IPS DF 4.7 (cell line): ENCODE data around the gene FSTL4.

ENCODE experiments used
- DNase-seq: peaks from one replicate; pipeline ENCODE4 v3.0.0-alpha.2; 2013; ENCODE audit warnings: low spot score; ENCODE audit errors: extremely low read depth

FSTL4 gene

DNA sequence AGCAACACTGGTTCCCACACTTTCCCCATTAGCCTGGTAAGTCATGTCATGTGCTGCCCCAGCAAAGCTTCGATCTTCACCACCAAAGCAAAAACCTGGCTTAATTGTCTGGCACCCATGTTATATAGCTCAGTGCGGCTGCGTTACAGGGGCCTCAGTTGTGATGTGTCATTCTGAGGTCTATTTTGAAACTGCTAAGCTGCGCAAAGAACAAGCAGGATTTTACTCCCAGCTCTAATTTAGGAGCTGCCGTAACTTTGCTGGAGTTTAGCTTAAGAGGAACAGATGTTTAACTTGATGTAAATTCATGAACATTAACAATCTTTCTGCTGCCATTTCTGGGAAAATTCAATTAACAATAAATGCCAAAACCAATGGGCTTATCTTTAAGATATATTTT, 286.5 kb downstream of the FSTL4 start:
- DNase-seq = no peak

DNA sequence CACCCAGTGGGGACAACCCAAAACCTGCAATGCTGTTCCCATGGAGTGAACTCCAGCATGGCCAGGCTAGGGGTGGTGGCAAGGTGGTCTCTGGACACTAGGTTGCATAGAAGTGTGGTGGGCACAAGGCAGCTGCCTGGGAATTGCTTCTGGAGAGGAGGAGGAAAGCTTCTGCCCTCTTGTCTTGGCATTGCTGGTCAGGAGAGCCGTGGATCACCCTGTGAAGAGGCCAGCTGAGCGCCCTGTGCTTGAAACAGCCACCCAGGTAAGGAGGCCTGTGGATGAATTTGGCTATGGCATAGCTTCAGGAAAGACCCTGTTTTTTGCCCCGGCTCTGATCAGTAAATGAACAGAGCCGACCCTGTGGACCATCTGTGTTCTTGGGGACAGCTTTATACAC, 287.4 kb downstream of the FSTL4 start:
- no peak for DNase-seq

DNA sequence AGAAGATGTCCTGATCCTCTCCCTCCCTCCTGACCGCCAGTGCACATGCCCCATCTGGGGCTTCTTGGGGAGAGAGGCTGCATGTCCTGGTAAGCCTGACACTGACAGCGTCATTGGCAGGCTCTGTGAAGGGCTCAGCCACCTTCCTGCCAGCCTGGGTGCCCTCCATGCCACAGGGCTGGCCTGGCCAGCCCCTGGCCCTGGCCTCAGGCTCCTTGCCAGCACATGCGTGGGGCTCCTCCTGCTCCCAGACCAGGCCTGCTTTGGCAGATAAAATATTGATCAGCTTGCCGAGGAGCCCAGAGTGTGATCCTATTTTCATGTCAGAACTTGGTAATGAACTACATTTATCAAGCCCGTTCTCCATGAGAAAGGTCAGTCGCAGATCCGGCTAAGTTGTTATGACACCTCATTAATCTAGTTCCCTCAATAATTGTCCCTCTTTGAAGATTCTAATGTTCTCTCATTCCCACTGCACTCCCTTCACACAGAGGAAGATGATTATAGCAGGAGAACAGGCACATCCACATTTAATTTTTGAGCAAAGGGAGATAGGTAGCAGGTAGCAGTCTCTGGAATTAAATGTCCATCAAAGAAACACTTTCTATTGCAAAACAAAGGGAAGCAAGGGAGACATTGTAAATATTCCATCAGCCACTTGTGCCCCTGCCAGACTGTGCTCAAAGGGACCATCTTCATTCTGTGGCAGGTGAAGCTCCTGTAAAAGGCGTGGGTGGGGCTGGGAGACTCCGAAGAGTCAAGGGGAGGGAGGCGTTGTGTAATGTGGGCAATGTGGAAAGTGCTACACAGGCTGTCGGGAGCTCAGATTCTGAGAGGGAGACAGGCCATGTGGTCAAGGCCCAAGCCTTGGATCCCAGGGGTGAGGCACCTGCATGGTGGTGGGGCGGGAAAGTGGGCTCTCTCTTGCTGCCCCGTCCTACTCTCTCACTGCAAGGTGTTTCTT, 288.6 kb downstream of the FSTL4 start:
- DNase-seq = no peak

DNA sequence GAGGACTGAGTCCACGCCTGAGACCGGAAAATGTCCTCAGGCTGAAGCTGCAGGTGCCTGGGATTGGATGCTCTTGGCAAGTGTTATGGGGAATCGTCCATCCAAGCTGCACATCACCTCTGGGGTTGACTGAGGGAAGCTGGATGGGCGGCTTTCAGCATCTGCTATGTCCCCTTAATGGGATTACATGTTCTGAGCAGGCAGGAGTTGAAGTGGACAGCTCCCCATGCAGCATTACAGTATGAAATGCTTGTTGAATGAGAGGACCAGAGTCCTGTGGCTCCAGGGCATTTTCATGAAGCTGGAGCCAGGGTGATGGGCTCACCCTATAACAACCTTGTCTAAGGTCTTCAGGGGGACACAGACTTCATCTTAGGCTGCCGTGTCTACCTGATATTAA, 289.6 kb downstream of the FSTL4 start:
- DNase-seq = no peak

DNA sequence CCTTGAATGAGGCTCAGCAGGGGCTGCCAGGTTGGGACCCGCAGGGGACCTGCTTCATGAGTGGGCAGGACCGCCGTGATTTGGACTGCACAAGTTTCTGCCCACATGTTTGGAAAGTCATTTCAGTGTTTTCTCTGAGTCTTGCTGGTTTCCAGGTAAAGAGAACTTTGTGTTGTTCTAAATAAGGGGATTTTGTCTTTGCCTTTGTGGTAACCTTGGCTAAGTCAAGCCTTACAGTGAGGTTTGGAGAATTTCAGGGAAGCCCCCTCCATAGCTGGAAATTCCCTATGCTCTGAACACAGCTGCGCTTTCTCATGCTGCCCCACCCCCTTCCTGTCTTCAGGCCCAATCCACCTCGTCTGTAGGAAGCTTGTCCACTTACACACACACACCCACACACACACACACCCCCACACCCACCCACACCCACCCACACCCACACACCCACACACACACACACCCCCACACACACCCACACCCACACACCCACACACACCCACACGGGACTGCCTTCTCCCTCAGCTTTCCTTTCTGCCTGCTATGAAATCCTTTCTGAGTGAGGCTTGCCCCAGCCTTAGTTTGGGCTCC, 290.4 kb downstream of the FSTL4 start:
- no peak for DNase-seq

GRCh38 chr5:133321286-133321832, 291.0 kb downstream of the FSTL4 start:
- DNase-seq = no peak

GRCh38 chr5:133319905-133320520, 292.3 kb downstream of the FSTL4 start:
- DNase-seq = no peak

- no peak for DNase-seq
Measured at GRCh38 chr5:133319244-133319643, 293.1 kb downstream of the FSTL4 start.

- no peak for DNase-seq
Measured at GRCh38 chr5:133317558-133317957, 294.8 kb downstream of the FSTL4 start.

DNA sequence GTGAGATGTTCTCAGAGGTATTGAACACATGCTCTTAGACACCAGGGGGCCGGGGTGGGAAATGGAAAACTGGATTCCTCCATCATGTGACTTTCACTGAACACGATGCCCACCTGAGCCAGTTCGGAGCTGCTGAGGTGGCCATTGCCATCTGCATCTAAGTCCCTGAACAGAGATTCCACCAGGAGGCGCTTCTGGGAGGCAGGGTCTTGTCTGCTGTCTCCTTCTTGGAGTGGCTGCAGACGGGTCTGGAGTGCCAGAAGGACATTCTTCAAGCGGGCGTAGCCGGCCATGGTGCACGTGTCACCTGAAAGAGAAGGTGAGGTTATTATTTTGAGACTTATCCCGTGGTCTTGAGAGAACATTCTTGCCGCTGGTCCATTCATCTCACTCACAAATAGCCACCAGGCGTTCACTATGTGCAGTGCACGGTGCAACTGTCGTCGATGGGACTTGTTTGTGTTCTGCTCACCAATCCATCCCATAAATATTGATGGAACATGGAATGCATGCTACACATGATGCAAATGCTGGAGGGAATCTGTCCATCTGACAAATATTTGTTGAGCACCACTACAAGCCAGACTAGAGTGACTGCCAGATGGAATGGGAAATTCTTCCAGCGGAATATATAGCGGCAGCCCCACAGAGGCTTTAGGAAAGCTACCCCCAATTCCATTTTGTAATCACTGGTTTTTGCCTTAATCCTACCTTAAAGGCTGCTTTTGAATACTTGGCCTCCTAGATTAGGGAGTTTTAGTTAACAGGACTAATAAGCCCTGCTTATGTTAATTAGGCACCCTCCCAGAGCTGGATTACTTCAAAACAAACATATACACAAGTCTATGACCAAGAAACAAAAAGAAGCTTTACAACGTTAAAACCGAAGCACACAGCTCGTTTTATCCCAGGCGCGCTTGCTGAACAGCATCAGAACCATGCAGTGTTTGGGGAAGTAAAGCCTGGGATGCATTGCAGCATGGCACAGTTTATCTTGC, 295.7 kb downstream of the FSTL4 start:
- DNase-seq = peak; percentile 33

GRCh38 chr5:133314086-133314485, 298.3 kb downstream of the FSTL4 start:
- DNase-seq = no peak

DNA sequence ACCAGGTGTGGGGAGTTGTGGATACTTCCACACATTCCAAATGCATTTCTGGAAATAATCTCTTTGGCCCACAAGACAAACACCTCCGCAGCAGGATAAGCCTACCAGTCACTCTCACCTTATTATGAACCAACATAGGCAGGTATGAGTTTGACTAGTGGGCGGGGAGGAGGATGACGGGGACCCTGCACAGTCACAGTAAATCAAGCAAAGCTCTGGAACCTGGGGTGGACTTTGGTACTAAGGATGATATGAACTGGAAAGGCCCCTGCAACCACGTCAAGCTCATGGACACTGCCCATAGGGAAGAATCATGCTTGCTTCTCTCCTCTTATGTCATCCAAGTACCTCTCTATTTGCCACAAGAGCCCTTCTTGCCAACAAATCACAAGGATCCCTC, 301.2 kb downstream of the FSTL4 start:
- DNase-seq = no peak

- no peak for DNase-seq
Measured at GRCh38 chr5:133309984-133310621, 302.2 kb downstream of the FSTL4 start.

DNA sequence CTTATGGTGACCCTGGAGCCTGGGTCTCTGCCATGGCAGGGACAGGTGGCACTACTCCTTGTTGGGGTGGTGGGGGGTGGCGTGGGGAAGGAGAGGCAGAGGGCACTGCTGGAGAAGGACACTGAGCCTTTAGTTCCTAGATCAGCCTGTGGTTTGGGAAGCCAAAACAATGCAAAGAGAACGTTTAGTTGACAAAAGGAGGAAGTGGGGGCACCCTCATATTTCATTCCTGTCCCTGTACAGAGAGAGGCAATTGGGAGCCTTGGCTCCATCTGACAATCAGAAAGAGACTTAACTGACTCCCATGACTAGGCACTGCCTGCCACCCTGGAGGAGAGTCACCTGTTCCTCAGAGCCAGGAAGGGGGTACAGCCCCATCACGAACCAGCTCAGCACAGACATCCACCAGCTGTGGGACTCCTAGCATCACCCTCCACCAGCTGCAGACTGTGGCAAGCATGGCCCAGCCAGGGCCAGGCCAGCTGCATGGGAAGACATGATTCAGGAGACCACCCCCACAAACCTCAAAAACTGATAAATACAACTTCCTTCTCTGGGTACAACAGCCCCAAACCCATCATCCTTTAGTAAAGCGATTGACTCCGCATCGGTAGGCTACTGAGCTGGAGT, 303.1 kb downstream of the FSTL4 start:
- DNase-seq = no peak

- no peak for DNase-seq
Measured at GRCh38 chr5:133307275-133307674, 305.1 kb downstream of the FSTL4 start.

- DNase-seq = no peak
Measured at GRCh38 chr5:133304707-133305216, 307.6 kb downstream of the FSTL4 start.

DNA sequence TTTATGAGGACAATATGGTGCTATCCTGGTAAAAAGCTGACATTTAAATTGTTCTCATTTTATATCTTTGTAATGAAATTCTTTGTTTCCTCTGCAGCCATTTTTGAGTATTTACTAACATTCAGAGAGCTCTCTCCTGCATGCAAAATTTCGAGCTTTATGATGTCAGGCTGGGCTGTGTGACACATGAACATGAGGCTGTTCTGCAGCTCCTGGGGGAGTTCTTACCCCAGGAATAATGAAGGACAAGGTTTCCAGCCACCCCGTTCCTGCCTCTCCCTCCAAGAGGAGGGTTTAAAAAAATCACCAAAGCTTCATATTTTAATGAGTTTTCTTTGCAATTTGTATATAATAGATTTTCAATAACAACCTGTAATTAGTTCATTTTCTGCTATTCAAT, 308.2 kb downstream of the FSTL4 start:
- DNase-seq = no peak

- no peak for DNase-seq
Measured at GRCh38 chr5:133303298-133303697, 309.0 kb downstream of the FSTL4 start.

- no peak for DNase-seq
Measured at GRCh38 chr5:133299728-133300127, 312.6 kb downstream of the FSTL4 start.

- DNase-seq = no peak
Measured at GRCh38 chr5:133299021-133299420, 313.3 kb downstream of the FSTL4 start.
